OCI-LY7 (cell line): ENCODE results near the gene MAFF. TPM values are rescaled to one million over a fixed set of nuclear protein-coding genes. Genes with fewer than 3 reads are reported as not detected.

Experiments used
- BruUV-seq: library from RNA; stranded (reverse); fragments of 400-500 nt; replicated peaks from 2 replicates; lab custom pipeline; 2021; lab: Mats Ljungman, UMichigan
- CTCF ChIA-PET: fragments of 300-600 bp; sonication (Branson Sonifier 250); formaldehyde crosslinking; loops from one replicate; lab custom pipeline; 2022; ENCODE audit warnings: antibody characterized with exemption; ENCODE audit not compliant: unreplicated experiment; lab: Charles Lee
- POLR2A ChIA-PET: fragments of 300-600 bp; sonication (Branson Sonifier 250); formaldehyde crosslinking; loops from one replicate; lab custom pipeline; 2022; ENCODE audit warnings: antibody characterized with exemption; lab: Charles Lee
- DNase-seq: peaks from one replicate; pipeline ENCODE4 v3.0.0-alpha.2; 2015; ENCODE audit warnings: low spot score
- H2AFZ ChIP-seq: fragments of 200-600 bp; sonication (generic), shearing (Covaris generic); 2 replicates; pipeline ENCODE4 v1.6.1; 2014; ENCODE audit warnings: mild to moderate bottlenecking, antibody characterized with exemption, low read length, moderate library complexity
- H3K27ac ChIP-seq: fragments of 200-600 bp; sonication (generic); 2 replicates; pipeline ENCODE4 v1.5.1; 2014; ENCODE audit warnings: mixed run types, low read depth, mild to moderate bottlenecking, moderate library complexity, low read length, inconsistent platforms; ENCODE audit not compliant: poor library complexity, severe bottlenecking
- H3K36me3 ChIP-seq: fragments of 200-600 bp; sonication (generic); 2 replicates; pipeline ENCODE4 v1.6.1; 2014; ENCODE audit warnings: mild to moderate bottlenecking, antibody characterized with exemption, low read length, moderate library complexity, mixed read lengths; ENCODE audit not compliant: insufficient read depth
- H3K4me1 ChIP-seq: fragments of 200-600 bp; sonication (generic); 2 replicates; pipeline ENCODE4 v1.5.1; 2014; ENCODE audit warnings: mild to moderate bottlenecking, low read length; ENCODE audit not compliant: insufficient read depth, poor library complexity, severe bottlenecking
- H3K4me2 ChIP-seq: fragments of 200-600 bp; sonication (generic); 2 replicates; pipeline ENCODE4 v1.6.1; 2014; ENCODE audit warnings: mild to moderate bottlenecking, low read length
- H3K4me3 ChIP-seq: fragments of 200-600 bp; sonication (generic); 2 replicates; pipeline ENCODE4 v1.5.1; 2014; ENCODE audit warnings: mild to moderate bottlenecking, low read depth, low read length; ENCODE audit not compliant: poor library complexity, severe bottlenecking
- H3K79me2 ChIP-seq: fragments of 200-600 bp; sonication (generic); 2 replicates; pipeline ENCODE4 v1.6.1; 2016; ENCODE audit warnings: low read depth, mild to moderate bottlenecking, low read length, moderate library complexity, mixed read lengths; ENCODE audit not compliant: insufficient read depth
- H3K9me2 ChIP-seq: fragments of 200-600 bp; sonication (generic); 2 replicates; pipeline ENCODE4 v1.6.1; 2016; ENCODE audit warnings: mild to moderate bottlenecking, low read length, mixed read lengths; ENCODE audit not compliant: insufficient read depth
- H3K9me3 ChIP-seq: fragments of 200-600 bp; sonication (generic); 2 replicates; pipeline ENCODE4 v1.6.1; 2014; ENCODE audit warnings: mild to moderate bottlenecking, mixed run types, low read length, mixed read lengths
- H4K20me1 ChIP-seq: fragments of 200-600 bp; sonication (generic); 2 replicates; pipeline ENCODE4 v1.6.1; 2014; ENCODE audit warnings: mild to moderate bottlenecking, antibody characterized with exemption, low read length, moderate library complexity, mixed read lengths; ENCODE audit not compliant: insufficient read depth
- CTCF ChIP-seq: fragments of 200-600 bp; sonication (generic); conservative IDR thresholded peaks from 2 replicates; pipeline ENCODE4 v1.5.1; 2014; ENCODE audit warnings: mild to moderate bottlenecking, antibody characterized with exemption, low read length, moderate library complexity, mixed read lengths
- EZH2phosphoT487 ChIP-seq: fragments of 200-600 bp; sonication (generic); IDR thresholded peaks from 2 replicates; pipeline ENCODE4 v1.6.1; 2018; ENCODE audit warnings: low read depth, borderline replicate concordance, mild to moderate bottlenecking, mixed run types, antibody characterized with exemption, low read length, moderate library complexity, mixed read lengths
- intact Hi-C: fragments of 100-400 bp; cut with micrococcal nuclease; formaldehyde crosslinking; loops from one replicate; pipeline ENCODE4 v1.10.0; 2022; ENCODE audit not compliant: unreplicated experiment
- total RNA-seq, 2 experiments: library from RNA; depleted of rRNA in 1 of 2; stranded (reverse); fragments of >200 nt in 1 of 2; shearing (Covaris generic) in 1 of 2; gene quantifications; 2 replicates each; pipeline ENCODE4 v1.2.3, GENCODE V29; 2014 to 2022

MAFF gene
- total RNA-seq, 2 experiments from 2014 or later, result 3.4 to 3.8 TPM

- H4K20me1 ChIP-seq, result no peaks in the 10 kb centered on the region
- no peaks in the 10 kb centered on the region for H3K9me3 ChIP-seq
- no peak for TF ChIP-seq EZH2phosphoT487
- TF ChIP-seq CTCF, result no peak
- BruUV-seq, result no TSS peak
- H2AFZ ChIP-seq, result no peak overlapping the region
- H3K4me2 ChIP-seq, result no peak overlapping the region
- H3K27ac ChIP-seq, result no peak overlapping the region
- peaks cover 48% of the 10 kb centered on the region for H3K4me1 ChIP-seq
- H3K9me2 ChIP-seq, result no peaks in the 10 kb centered on the region
- H3K36me3 ChIP-seq, result peaks cover 24% of the 10 kb centered on the region; the same call in 1 of the 2 replicates
- H3K4me3 ChIP-seq, result no peak overlapping the region
- H3K79me2 ChIP-seq, result no peaks in the 10 kb centered on the region
- intact Hi-C loops, result no loop called here
- ChIA-PET CTCF (no interaction called here), POLR2A (no interaction called here)
- DNase-seq, result no peak
Measured at GRCh38 chr22:38247713-38248112, 45.9 kb downstream of the MAFF start.

- H3K36me3 ChIP-seq, result peaks cover 24% of the 10 kb centered on the region; the same call in 1 of the 2 replicates
Measured at GRCh38 chr22:38248280-38248679, 46.5 kb downstream of the MAFF start.

More at GRCh38 chr22:38248280-38248679, 46.5 kb downstream of the MAFF start:
- Histone ChIP-seq H4K20me1 (no peaks in the 10 kb centered on the region), H3K4me3 (no peak overlapping the region), H3K79me2 (no peaks in the 10 kb centered on the region), H3K9me2 (no peaks in the 10 kb centered on the region), H3K4me1 (peaks cover 42% of the 10 kb centered on the region), H3K4me2 (no peak overlapping the region), H2AFZ (no peak overlapping the region), H3K9me3 (no peaks in the 10 kb centered on the region), H3K27ac (no peak overlapping the region)
- BruUV-seq, result no TSS peak
- intact Hi-C loops, result no loop called here
- TF ChIP-seq EZH2phosphoT487 (no peak), CTCF (no peak)
- no peak for DNase-seq
- CTCF ChIA-PET, result no interaction called here
- POLR2A ChIA-PET, result no interaction called here
